ENCODE measurements around the gene AIFM3.

The AIFM3 gene

DNA sequence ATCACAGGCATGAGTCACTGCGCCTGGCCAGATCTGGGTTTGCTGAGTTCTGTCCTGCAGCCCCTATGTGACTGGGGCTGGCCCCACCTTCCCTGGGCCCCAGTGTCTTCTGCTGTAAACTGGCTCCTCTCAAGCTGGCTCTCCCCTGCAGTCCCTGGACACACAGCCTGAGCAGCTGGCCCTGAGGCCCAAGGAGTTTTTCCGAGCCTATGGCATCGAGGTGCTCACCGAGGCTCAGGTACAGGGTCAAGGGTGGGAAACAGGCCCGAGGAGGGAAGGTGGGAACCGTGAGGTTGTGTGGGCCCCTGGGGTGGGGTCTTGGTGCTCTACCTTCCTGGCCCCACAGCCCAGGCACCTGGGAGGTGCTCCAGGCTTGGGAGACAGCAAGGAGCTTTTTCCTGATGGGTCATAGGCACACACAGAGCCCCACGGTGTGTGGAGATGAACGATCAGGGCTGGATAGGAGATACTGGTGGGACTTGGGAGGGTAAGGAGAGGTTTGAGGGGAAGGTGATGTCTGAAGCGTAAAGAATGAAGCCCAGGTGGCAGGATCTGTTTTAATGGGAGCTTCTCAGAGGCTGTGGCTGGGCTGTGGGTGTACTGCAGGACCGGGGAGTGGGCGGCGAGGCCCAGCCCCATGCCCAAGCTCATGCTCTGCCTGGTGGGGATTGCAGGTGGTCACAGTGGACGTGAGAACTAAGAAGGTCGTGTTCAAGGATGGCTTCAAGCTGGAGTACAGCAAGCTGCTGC, 8.7 kb downstream of the AIFM3 start:
- DNase-seq (ENCODE audit: low read depth): no peak

DNA sequence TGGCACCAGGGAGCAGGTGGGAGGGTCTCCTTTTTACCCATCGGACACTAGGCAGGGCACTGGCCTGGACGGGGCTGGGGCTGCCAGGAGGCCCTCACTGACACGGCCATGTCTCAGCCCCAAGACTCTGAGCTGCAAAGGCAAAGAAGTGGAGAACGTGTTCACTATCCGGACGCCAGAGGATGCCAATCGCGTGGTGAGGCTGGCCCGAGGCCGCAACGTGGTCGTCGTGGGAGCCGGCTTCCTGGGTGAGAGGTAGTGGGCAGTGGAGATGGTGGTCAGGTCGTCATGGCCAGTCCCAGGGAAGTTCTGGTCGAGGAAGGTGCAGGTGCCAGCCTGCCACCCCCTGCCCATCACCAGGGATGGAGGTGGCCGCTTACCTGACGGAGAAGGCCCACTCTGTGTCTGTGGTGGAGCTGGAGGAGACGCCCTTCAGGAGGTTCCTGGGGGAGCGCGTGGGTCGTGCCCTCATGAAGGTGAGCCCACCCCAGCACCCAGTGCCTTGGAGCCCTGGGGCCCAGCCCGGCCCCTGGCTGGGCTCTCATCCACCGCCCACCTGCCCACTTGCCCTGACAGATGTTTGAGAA, 9.3 kb downstream of the AIFM3 start:
- no peak for DNase-seq (ENCODE audit: low read depth)

DNA sequence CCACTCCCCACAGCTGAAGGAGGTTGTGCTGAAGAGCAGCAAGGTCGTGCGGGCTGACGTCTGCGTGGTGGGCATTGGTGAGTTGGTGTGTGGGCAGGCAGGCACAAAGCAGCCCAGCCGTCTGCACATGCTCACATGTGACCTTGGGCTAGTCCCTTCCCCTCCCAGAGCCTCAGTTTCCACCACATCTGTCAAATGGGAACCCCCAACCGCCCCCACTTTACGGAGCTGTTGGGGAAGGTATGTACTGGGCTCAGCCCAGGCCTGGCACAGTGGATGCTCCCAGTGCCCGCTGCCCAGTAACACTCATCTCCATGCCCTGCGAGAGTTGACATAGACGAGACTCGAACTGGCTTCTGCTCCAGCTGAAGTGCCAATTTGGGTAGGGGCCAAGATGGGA, 10.0 kb downstream of the AIFM3 start:
- no peak for DNase-seq (ENCODE audit: low read depth)

DNA sequence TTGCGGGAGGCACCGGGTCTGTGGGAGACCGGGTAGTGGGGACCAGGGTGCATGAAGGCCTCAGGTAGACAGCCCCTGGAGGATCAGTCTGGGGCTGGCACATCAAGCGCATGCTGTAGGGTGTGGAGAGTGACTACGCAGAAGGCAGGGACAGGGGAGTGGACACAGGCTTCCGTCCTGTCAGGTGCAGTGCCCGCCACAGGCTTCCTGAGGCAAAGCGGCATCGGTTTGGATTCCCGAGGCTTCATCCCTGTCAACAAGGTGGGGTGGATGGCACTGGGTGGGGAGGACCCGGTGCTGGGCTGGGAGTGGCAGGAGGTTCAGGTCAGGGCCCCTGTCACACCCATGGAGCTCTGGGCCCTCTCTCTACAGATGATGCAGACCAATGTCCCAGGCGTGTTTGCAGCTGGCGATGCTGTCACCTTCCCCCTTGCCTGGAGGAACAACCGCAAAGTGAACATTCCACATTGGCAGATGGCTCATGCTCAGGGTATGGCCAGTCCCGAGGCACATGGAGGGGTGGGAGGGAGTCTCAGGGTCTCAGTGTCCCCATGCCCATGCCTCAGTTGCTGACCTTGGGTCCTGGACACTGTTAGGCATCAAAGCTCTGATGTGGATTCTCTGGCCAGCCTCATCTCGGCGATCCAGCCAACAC, 10.6 kb downstream of the AIFM3 start:
- DNase-seq (ENCODE audit: low read depth): no peak

DNA sequence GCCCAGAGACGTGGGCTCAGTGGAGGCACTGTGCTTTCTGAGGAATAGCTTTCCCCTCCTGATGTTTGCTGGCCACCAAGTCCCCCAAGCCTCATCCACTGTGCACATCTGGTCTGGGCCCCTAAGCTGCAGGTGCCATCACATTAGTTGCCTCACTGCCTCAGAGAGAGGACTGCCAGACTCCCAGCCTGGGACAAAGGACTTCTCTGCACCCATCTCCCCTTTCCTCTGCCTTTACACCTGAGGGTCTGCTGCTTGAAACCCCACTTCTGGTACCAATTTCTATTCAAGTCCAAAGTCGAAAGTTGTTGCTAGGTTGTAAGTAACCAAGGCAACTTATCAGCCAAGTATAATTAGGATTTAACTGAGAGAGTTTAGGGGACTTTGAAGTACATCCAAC, 11.4 kb downstream of the AIFM3 start:
- no peak for DNase-seq (ENCODE audit: low read depth)

DNA sequence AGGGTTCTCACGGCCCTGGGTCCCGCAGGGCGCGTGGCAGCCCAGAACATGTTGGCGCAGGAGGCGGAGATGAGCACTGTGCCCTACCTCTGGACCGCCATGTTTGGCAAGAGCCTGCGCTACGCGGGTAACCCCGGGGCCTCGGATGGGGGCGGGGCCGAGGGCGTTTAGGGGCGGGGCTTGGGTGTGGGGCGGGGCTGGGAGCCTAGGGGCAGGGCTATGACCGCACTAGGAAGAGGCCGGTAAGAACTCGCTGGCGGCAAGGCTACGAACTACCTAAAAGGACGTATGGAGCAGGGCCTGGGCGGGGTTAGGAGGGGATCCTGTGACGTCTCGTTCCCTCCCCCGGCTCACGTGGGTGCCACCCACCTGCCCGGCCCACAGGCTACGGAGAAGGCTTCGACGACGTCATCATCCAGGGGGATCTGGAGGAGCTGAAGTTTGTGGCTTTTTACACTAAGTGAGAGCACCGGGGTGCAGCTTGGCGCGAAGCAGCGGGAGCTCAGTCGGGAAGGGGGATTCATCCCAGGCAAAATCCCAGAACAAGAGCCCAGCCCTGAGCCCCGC, 12.3 kb downstream of the AIFM3 start:
- no peak for DNase-seq (ENCODE audit: low read depth)

DNA sequence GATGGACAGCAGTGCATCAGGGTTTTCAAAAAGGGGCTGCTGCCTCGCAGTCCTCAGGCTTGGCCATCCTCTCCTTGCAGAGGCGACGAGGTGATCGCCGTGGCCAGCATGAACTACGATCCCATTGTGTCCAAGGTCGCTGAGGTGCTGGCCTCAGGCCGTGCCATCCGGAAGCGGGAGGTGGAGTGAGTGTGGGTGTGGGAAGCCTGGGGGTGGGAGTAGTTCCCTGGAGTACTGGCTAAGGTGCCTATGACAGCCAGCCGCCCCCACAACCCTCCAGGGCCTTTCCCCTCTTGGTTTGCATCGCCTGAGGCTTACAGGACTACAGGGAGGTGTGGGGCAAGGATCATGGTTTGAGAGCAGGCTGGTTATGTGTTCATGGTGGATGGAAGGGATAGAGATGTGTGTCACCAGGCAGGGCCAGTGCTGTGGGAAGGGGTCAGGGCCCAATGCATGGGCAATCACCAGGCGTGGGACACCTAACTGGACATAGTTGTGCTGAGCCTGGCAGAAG, 12.9 kb downstream of the AIFM3 start:
- no peak for DNase-seq (ENCODE audit: low read depth)

DNA sequence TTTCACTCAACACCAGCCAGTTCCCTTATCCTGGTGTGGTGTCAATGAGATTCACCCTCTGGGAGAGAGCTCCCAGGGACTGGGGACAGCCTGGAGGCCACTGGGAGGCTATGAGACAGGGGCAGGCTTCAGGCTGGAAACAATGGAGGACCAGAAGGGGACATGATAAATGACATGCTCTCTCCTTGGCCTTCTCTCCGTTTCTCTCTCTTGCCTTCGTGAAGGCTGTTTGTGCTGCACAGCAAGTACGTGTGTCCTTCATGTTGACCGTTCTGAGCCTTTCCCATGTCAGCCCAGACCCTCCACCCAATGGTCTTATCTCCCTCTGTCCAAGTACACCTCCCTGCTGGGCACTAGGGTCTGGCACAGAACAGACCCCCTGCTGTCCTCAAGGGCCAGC, 13.5 kb downstream of the AIFM3 start:
- DNase-seq (ENCODE audit: low read depth): no peak

DNA sequence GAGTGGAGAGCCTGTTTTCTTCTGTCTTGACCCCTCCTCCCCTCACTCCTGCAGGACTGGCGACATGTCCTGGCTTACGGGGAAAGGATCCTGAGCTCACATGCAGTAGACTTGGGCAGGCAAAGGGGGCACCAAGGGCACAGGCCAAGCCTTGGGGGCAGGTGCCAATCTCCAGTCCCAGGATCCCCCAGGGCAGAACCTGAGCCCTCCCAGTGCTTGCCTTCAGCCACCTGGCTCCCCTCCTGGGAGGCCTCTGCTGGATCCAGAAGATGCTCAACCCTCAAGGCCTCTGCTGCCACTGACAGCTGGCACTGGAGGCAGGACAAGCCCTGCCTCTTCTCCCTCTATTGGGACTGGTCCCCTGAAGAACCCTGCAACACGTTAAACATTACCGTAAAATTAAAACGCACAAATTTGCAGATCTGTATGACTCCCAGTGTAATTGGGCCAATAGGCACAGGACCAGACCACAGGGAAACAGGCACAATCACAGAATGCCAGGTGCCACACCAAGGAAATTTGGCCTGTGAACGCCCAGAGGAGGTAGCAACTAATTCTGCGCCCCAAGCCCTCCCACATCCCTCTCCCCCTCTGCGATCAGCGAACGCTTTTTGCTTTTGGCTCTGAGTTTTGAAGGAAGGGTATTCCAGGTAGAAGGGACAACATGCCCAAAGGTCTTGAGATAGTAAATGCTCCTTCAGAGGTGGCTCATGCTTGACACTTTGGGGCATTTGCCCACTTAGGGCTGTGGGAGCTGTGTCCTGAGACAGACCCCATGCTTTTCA, 14.1 kb downstream of the AIFM3 start:
- DNase-seq (ENCODE audit: low read depth): no peak

DNA sequence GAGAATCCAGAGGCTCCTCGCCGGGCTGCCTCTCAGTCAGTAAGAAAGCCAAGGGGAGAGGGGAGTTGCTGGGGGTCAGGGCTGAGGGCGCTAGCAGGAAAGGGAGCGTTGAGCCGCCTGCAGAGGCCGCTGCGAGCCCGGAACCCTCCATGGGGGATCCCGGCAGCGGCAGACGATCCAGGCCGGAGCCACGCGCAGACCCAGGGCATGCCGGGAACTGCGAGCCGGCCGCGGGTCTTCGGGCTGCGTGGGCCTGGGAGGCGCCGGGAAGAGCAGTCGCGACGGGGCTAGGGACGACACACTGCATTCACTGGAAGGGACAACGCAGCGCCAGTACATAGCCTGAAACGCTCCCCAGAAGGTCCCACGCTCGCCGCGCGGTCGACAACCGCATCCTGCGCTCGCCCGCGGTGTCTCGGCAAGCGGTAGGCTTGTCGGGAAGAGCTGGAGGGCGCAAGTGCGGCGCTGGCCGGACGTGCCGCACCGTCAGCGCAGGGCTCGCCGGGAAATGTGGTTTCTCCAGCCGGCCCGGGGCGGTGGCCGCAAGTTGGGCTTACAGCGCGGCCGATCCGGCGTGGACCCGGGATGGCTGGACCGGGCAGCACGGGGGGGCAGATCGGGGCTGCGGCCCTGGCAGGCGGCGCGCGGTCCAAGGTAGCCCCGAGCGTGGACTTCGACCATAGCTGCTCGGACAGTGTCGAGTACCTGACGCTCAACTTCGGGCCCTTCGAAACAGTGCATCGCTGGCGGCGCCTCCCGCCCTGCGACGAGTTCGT, 14.9 kb downstream of the AIFM3 start, which contains the start of gene LZTR1:
Gene LZTR1, plus strand, starts transcription at position 511 of the 776 bp plus-strand sequence. Its CDS starts 75 bp downstream, at position 586.
- DNase-seq (ENCODE audit: low read depth): no peak

DNA sequence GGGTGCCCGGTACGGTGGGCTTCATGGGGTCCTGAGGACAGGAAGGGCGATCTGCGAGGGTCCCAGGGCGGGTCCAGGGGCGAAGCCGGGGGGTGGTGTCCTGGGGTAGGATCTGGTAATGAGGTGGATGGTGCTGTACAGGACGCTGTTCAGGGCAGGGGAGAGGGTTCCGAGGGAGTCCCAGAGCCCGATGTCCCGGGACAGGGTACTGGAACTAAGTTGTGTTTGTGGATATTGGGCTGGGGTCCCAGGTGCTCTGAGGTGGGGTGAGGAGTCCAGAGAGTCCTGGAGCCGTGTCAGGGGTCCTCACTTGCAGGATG, 15.5 kb downstream of the AIFM3 start:
- DNase-seq (ENCODE audit: low read depth): no peak

DNA sequence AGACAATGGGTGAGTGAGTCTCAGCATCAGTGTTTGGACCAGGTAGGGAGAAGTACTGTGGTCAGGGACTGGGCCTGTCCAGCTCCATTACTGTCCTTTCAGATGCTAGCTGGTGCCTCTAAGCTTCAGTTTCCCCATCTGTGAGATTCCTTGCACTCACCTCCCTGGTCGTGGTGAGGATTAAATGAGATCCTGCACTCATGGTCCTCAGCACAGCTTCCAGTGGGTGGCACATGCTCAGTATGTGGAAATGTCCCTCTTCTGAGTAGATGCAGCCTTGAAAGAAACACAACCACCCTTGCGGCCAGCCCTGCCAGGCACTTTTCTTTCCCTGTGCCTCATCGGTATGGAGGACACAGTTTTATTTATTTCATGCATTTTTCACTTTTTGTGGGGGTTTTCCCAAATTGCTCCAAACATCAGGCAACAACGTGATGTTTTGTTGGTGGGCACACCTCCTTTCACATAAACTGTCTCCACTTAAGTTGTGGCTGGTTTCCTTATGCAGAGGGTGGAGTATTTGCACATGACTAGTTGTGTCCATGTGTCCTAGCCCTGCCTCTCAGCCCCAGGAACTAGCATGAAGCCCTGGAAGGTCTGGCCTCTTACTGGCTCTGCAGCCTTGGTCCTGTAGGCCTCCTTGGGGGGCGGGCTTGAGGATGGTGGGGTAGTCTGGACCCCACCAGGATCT, 16.2 kb downstream of the AIFM3 start:
- DNase-seq (ENCODE audit: low read depth): no peak

DNA sequence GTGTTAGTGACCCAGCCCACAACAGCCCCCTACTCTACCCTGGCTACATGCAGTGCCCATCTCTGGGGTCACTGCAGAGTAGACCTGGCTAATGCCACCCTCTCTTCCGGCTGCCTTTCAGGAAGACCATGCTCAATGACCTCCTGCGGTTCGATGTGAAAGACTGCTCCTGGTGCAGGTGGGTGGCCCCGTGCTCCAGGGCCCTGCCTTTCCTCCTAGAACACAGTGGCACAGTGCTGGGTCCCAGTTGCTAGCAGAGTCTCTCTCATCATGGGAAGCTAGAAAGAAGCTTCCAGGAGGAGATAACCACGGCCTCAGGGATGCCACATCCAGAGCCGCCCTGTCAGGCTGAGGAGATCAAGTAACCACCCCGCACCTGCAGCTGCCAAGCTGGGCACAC, 18.7 kb downstream of the AIFM3 start:
- DNase-seq (ENCODE audit: low read depth): no peak

DNA sequence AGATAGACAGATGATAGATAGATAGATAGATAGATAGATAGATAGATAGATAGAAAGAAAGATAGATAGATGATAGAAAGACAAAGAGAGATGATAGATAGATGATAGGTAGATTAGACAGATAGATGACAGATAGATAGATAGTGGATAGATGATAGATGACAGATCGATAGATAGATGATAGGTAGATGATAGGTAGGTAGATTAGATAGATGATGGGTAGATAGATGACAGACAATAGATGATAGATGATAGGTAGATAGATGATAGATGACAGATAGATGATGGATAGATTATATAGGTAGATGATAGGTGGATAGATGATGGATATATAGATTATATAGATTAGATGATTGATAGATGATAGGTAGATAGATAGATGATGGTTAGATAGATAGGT, 19.3 kb downstream of the AIFM3 start:
- no peak for DNase-seq (ENCODE audit: low read depth)

DNA sequence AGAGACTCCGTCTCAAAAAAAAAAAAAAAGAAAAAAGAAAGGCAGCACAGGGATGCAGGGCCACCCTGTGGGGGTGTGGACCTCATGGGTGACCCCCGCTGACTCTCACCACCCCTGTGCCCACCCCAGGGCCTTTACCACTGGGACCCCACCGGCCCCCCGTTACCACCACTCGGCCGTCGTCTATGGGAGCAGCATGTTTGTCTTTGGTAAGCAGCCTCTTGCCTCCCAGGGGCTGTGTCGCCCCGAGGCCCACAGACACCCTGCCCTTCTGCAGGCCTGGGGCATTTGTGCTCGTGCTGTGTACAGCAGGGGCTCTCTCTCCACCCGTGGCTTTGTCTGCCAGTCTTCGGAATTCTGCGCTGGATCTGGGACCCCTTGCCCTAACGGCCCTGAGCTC, 20.3 kb downstream of the AIFM3 start:
- DNase-seq (ENCODE audit: low read depth): no peak

DNA sequence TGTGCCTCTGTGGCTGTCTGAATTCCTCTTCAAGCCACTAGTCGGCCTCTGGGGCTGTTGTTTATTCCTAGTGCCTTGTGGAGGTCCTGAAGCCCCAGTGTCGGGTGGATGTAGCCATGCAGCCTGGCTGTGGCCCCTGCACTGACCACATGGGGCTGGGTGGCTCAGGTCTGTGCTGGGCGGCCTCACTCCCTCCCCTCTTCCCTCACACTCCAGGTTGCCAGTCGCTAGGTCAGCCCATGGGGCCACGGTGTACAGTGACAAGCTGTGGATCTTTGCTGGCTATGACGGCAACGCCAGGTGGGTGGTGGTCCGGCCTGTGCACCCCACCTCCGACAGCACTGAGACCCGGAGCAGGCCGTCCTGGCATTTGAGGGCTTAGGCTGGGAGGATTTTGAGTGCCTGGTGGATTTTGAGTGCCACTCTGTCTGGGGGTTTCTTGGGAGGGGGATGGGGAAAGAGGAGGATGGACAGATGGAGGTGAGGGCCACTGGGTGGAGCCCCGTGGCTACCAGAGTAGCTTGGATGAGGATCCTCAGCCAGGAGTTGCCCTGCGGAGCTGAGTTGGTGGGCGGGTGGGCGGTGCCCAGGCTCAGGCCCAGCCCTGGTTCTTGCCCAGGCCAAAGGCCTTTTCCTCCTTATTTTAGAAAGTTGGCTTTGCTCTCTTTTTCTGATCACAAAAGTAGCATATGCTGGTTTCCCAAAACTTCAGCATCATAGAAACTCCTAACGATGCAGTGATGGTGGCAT, 21.7 kb downstream of the AIFM3 start:
- DNase-seq (ENCODE audit: low read depth): no peak

DNA sequence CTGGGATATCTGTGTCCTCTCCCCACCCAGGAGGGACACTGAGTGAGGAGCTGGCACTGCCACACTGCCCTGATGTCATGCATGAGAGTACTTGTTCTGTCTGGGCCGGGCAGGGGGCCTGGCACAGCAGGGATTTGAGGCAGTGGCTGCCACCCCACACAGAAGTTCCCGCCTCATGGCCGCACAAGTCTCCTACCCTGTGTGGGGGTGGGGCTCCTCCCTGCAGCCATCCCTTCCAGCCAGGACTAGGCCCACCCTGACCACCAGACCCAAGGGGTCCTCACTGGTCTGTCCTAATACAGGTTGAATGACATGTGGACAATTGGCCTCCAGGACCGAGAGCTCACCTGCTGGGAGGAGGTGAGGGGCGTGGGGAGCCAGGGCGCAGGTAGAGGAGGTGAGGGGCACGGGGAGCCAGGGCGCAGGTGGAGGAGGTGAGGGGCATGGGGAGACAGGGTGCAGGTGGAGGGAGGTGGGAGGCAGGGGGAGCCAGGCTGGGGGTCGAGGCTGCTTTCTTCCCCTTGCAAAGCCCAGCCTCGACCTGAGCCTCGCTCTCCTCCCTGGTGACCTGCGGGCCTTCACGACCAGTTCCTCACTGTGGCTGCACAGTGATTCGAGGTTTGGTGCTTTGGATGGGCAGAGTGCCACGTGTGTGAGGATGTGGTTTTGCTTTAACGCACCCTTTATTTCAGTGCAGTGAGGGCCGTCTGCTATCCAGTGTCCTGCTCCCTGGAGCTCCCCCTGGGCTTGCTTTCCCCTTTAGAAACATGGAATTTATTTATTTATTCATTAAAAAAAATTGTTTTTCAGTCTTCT, 22.5 kb downstream of the AIFM3 start:
- no peak for DNase-seq (ENCODE audit: low read depth)

DNA sequence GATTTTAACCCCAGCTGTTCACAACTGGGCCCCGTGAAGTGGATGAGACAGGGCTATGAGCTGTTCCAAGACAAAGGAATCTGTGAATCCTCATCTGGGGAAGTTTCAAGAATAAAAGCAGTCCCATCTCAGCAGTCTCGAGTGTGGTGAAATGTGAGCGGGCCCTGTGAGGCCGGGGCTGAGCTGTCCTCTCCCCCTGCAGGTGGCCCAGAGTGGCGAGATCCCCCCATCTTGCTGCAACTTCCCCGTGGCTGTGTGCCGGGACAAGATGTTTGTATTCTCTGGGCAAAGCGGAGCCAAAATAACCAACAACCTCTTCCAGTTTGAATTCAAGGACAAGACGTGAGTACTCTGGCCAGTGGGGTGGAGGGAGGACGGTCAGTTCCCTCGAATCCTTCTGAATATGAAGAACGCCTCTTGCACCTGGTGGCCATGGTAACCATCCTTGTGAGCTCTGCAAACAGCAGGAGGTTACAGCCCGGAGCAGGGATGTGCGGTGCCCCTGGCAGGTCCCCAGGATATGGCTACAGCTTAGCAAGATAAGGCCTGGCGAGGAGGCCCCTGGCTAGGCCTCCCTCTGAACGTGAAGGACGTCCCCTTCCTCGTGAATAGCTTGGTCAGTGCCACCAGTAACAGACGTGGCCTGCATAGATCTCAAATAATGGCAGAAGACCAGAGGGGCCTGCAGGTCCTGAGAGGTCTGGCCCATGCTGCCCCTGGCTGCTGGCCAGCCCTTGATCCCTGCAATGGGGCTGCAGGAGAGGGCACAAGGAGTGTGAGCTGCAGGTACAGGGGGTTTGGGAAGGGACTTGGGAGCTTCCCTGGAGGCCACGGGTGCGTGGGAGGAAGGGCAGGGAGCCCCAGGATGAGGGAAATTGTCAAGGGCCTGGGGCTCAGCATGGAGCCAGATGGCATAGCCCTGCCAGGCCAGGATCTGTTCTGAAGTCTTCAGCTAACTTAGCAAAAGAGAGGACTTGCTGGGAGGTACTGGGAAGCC, 23.4 kb downstream of the AIFM3 start:
- DNase-seq (ENCODE audit: low read depth): no peak
